PC-9 (cell line): ENCODE measurements around the gene SGMS1.

Experiments used
- CTCF ChIP-seq: fragments of 200-600 bp; sonication (generic); conservative IDR thresholded peaks from 2 replicates; pipeline ENCODE4 v1.6.1; 2017; ENCODE audit warnings: mixed run types, antibody characterized with exemption, mild to moderate bottlenecking, moderate library complexity
- EZH2 ChIP-seq: fragments of 200-600 bp; sonication (generic); IDR thresholded peaks from 2 replicates; pipeline ENCODE4 v1.8.0; 2017; ENCODE audit warnings: antibody characterized with exemption, low read depth

- TF ChIP-seq CTCF = no peak
- no peak for TF ChIP-seq EZH2
Observed at GRCh38 chr10:50540069-50540825, 83.5 kb downstream of the SGMS1 start.
